ENCODE data around the gene SLC23A1. TPM values are rescaled to one million over a fixed set of nuclear protein-coding genes. Genes with fewer than 3 reads are reported as not detected.

SLC23A1 gene
- total RNA-seq, 6 donors from 2014 or later, result 1.1 to 20.1 (median 1.8) TPM; not detected in 1

GRCh38 chr5:139371482-139372435, 11.3 kb downstream of the SLC23A1 start:
- 76 to 87% methylated on average over 7 of the region's 7 CpGs for WGBS, 2 donors
- TF ChIP-seq CTCF (IDR thresholded peaks at IDR 0.05), result no peak
- Histone ChIP-seq H3K4me1 (no peaks in the 10 kb centered on the region), H3K9me3 (no peaks in the 10 kb centered on the region), H3K27ac (no peak overlapping the region), H3K27me3 (no peaks in the 10 kb centered on the region), H3K4me3 (no peak overlapping the region), H3K36me3 (peaks cover 3 to 68% (median 43%) of the 10 kb centered on the region in 4 donors)
- no peak for DNase-seq
- ATAC-seq (ENCODE audit: low FRiP score in 2 of 2), result peak in 1 of 2 donors; percentile 43

GRCh38 chr5:139369181-139369580, 13.9 kb downstream of the SLC23A1 start:
- no peak for TF ChIP-seq EP300 (IDR thresholded peaks at IDR 0.05)
- TF ChIP-seq POLR2AphosphoS5 (IDR thresholded peaks at IDR 0.05), result no peak
- TF ChIP-seq POLR2A (IDR thresholded peaks at IDR 0.05), result no peak
- TF ChIP-seq CTCF (IDR thresholded peaks at IDR 0.05), result no peak
- Histone ChIP-seq H3K4me3 (no peak overlapping the region), H3K36me3 (peaks cover 24 to 94% (median 61%) of the 10 kb centered on the region in 4 donors), H3K4me1 (no peaks in the 10 kb centered on the region), H3K27me3 (no peaks in the 10 kb centered on the region), H3K9me3 (no peaks in the 10 kb centered on the region), H3K27ac (no peak overlapping the region)
- ATAC-seq (ENCODE audit: low FRiP score in 2 of 2), result no peak
- 91 to 97% methylated on average over 1 of the region's 1 CpG for WGBS, 2 donors
- DNase-seq, result no peak

GRCh38 chr5:139368613-139369012, 14.5 kb downstream of the SLC23A1 start:
- Histone ChIP-seq H3K4me3 (no peak overlapping the region), H3K9me3 (no peaks in the 10 kb centered on the region), H3K4me1 (no peaks in the 10 kb centered on the region), H3K27me3 (no peaks in the 10 kb centered on the region), H3K27ac (no peak overlapping the region), H3K36me3 (peaks cover 27 to 99% (median 62%) of the 10 kb centered on the region in 4 donors)
- no peak for DNase-seq
- WGBS, 2 donors, result 71 to 79% methylated on average over 2 of the region's 2 CpGs
- ATAC-seq (ENCODE audit: low FRiP score in 2 of 2), result no peak
- TF ChIP-seq EP300 (IDR thresholded peaks at IDR 0.05) (no peak), POLR2AphosphoS5 (IDR thresholded peaks at IDR 0.05) (no peak), CTCF (IDR thresholded peaks at IDR 0.05) (no peak), POLR2A (IDR thresholded peaks at IDR 0.05) (no peak)

GRCh38 chr5:139364466-139364865, 18.6 kb downstream of the SLC23A1 start:
- Histone ChIP-seq H3K4me3 (no peak overlapping the region), H3K36me3 (peaks cover 27 to 61% (median 42%) of the 10 kb centered on the region in 4 donors), H3K9me3 (no peaks in the 10 kb centered on the region), H3K27ac (no peak overlapping the region), H3K4me1 (no peaks in the 10 kb centered on the region), H3K27me3 (no peaks in the 10 kb centered on the region)
- TF ChIP-seq CTCF (IDR thresholded peaks at IDR 0.05) (no peak), POLR2A (IDR thresholded peaks at IDR 0.05) (no peak), POLR2AphosphoS5 (IDR thresholded peaks at IDR 0.05) (no peak), EP300 (IDR thresholded peaks at IDR 0.05) (no peak)
- no peak for DNase-seq
- ATAC-seq (ENCODE audit: low FRiP score in 2 of 2), result no peak
- WGBS, 2 donors, result 70 to 78% methylated on average over 2 of the region's 2 CpGs
